Prostate gland (tissue), 2 donors: ENCODE data around the gene SPAG7. TPM values are rescaled to one million over a fixed set of nuclear protein-coding genes. Genes with fewer than 3 reads are reported as not detected.
A peak's percentile ranks its signal among the peaks of the same experiment; 100 is the strongest.

Experiments used
- DNase-seq: peaks from one replicate; pipeline ENCODE4 v3.0.0-alpha.2; 2019; ENCODE audit warnings: low spot score
- H3K27ac ChIP-seq, 2 donors: fragments of 200-600 bp; sonication (generic); 2 replicates each; pipeline ENCODE4 v1.5.1; 2017 to 2019
- H3K27me3 ChIP-seq: fragments of 200-600 bp; sonication (generic); replicated peaks from 2 replicates; pipeline ENCODE4 v1.5.1; 2019; ENCODE audit not compliant: insufficient read depth
- H3K36me3 ChIP-seq, 2 donors: fragments of 200-600 bp; sonication (generic); 1 replicate in 1 of 2; 2 replicates in 1 of 2; pipeline versions ENCODE4 v1.5.1 to v1.8.1; 2017 to 2019
- H3K4me1 ChIP-seq: fragments of 200-600 bp; sonication (generic); replicated peaks from 2 replicates; pipeline ENCODE4 v1.5.1; 2019
- H3K4me3 ChIP-seq, 2 donors: fragments of 200-600 bp; sonication (generic); 2 replicates each; pipeline ENCODE4 v1.5.1; 2017 to 2019
- H3K9me3 ChIP-seq: fragments of 200-600 bp; sonication (generic); 2 replicates; pipeline ENCODE4 v1.5.1; 2017
- POLR2A ChIP-seq: fragments of 450-650 bp; IDR thresholded peaks from one replicate; pipeline ENCODE4 v1.6.1; 2016; ENCODE audit warnings: antibody characterized with exemption, mild to moderate bottlenecking
- POLR2AphosphoS5 ChIP-seq: sonication (generic); formaldehyde crosslinking; IDR thresholded peaks from one replicate; pipeline ENCODE4 v1.6.1; 2017; ENCODE audit warnings: antibody characterized with exemption
- WGBS: methylation state at CpG from one replicate; pipeline ENCODE4 v1.1.5; 2018; 5-methylcytosine and 5-hydroxymethylcytosine counted together
- intact Hi-C: fragments of 100-400 bp; cut with DNase I; formaldehyde crosslinking; loops from one replicate; pipeline ENCODE4 v1.14.2; 2022
- total RNA-seq, 2 donors: library from RNA; depleted of rRNA; stranded (reverse); fragments of >200 nt; gene quantifications; one replicate each; pipeline ENCODE4 v1.1.0, GENCODE V29; 2016
- TF ChIP-seq, protein P1 (sequence below), 4 experiments: fragments of 200-600 bp in 2 of 4; fragments of 450-650 bp in 2 of 4; sonication (generic) in 2 of 4; IDR thresholded peaks; 1 replicate in 3 of 4; 2 replicates in 1 of 4; pipeline ENCODE4 v1.5.1; 2016 to 2019; ENCODE audit warnings: antibody characterized with exemption in 4 of 4, mild to moderate bottlenecking in 2 of 4, moderate library complexity in 2 of 4

The SPAG7 gene
- total RNA-seq, 2 donors from 2014 or later: 54.2 to 72.0 TPM

DNA sequence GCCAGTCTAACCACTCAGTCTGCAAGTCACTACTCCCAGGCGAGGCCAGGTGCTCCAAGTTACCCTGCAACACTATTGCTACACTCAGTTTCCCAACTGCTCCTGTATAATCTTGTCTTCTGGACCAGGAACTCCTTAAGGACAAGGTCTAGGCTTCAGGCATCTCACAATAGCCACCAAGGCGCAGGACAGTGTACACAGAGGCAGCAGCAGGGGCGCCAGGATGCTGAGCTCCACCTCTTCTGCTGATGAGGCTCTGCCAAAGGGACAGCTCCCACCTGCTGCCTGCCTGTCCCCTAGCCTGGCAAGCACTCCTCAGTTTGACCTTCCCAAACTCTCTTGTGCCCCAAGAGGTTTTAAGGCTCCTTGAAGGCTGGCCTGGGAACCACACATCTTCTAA lies 31.2 kb downstream of the SPAG7 start:
- intact Hi-C loops: no loop called here
- no peak overlapping the region for H3K27ac ChIP-seq
- WGBS: 88% methylated on average over 3 of the region's 3 CpGs
- TF ChIP-seq POLR2AphosphoS5: no peak
- TF ChIP-seq, protein P1, sequence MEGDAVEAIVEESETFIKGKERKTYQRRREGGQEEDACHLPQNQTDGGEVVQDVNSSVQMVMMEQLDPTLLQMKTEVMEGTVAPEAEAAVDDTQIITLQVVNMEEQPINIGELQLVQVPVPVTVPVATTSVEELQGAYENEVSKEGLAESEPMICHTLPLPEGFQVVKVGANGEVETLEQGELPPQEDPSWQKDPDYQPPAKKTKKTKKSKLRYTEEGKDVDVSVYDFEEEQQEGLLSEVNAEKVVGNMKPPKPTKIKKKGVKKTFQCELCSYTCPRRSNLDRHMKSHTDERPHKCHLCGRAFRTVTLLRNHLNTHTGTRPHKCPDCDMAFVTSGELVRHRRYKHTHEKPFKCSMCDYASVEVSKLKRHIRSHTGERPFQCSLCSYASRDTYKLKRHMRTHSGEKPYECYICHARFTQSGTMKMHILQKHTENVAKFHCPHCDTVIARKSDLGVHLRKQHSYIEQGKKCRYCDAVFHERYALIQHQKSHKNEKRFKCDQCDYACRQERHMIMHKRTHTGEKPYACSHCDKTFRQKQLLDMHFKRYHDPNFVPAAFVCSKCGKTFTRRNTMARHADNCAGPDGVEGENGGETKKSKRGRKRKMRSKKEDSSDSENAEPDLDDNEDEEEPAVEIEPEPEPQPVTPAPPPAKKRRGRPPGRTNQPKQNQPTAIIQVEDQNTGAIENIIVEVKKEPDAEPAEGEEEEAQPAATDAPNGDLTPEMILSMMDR (IDR thresholded peaks at IDR 0.05): no peak
- no peak for TF ChIP-seq POLR2A
- peaks cover 0 to 5% of the 10 kb centered on the region in 2 donors for H3K36me3 ChIP-seq
- DNase-seq: no peak
- H3K9me3 ChIP-seq: no peaks in the 10 kb centered on the region
- H3K27me3 ChIP-seq: no peaks in the 10 kb centered on the region
- H3K4me3 ChIP-seq: no peak overlapping the region
- peaks cover 15% of the 10 kb centered on the region for H3K4me1 ChIP-seq

GRCh38 chr17:4935650-4936049 lies 32.0 kb downstream of the SPAG7 start:
- DNase-seq: no peak
- H3K9me3 ChIP-seq: no peaks in the 10 kb centered on the region
- H3K4me1 ChIP-seq: peaks cover 11% of the 10 kb centered on the region
- no peaks in the 10 kb centered on the region for H3K27me3 ChIP-seq
- intact Hi-C loops: no loop called here
- H3K4me3 ChIP-seq: no peak overlapping the region
- peaks cover 0 to 5% of the 10 kb centered on the region in 2 donors for H3K36me3 ChIP-seq
- no peak overlapping the region for H3K27ac ChIP-seq
- TF ChIP-seq POLR2A (no peak), POLR2AphosphoS5 (no peak)

- WGBS: 23% methylated on average over 14 of the region's 14 CpGs
- DNase-seq: no peak
- H3K36me3 ChIP-seq: peaks cover 0 to 5% of the 10 kb centered on the region in 2 donors
- no peaks in the 10 kb centered on the region for H3K9me3 ChIP-seq
- no peak for TF ChIP-seq POLR2AphosphoS5
- TF ChIP-seq, protein P1 (IDR thresholded peaks at IDR 0.05): peak in 1 of 4 experiments; percentile 34
- H3K27ac ChIP-seq: no peak overlapping the region
- intact Hi-C loops: no loop called here
- no peak overlapping the region for H3K4me3 ChIP-seq
- H3K4me1 ChIP-seq: peaks cover 11% of the 10 kb centered on the region
- no peaks in the 10 kb centered on the region for H3K27me3 ChIP-seq
Observed at GRCh38 chr17:4934173-4934979, 33.2 kb downstream of the SPAG7 start.

DNA sequence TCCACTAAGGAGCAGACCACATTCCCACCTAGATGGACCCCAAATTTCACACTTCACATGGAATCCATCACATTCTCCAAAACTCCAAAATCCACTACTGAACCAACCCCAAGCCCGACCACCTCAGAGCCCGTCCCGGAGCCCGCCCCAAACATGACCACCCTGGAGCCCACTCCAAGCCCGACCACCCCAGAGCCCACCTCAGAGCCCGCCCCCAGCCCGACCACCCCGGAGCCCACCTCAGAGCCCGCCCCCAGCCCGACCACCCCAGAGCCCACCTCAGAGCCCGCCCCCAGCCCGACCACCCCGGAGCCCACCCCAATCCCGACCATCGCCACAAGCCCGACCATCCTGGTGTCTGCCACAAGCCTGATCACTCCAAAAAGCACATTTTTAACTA lies 34.0 kb downstream of the SPAG7 start:
- peaks cover 0 to 5% of the 10 kb centered on the region in 2 donors for H3K36me3 ChIP-seq
- DNase-seq: no peak
- intact Hi-C loops: no loop called here
- H3K9me3 ChIP-seq: no peaks in the 10 kb centered on the region
- no peaks in the 10 kb centered on the region for H3K27me3 ChIP-seq
- TF ChIP-seq, protein P1 (IDR thresholded peaks at IDR 0.05): no peak
- TF ChIP-seq POLR2A: no peak
- no peak for TF ChIP-seq POLR2AphosphoS5
- no peak overlapping the region for H3K27ac ChIP-seq
- WGBS: 79% methylated on average over 14 of the region's 16 CpGs
- peaks cover 6% of the 10 kb centered on the region for H3K4me1 ChIP-seq
- no peak overlapping the region for H3K4me3 ChIP-seq

- no peaks in the 10 kb centered on the region for H3K27me3 ChIP-seq
- H3K4me1 ChIP-seq: peaks cover 5% of the 10 kb centered on the region
- no peak for DNase-seq
- intact Hi-C loops: no loop called here
- WGBS: 91% methylated on average over 12 of the region's 12 CpGs
- peaks cover 0 to 5% of the 10 kb centered on the region in 2 donors for H3K36me3 ChIP-seq
- H3K9me3 ChIP-seq: no peaks in the 10 kb centered on the region
- TF ChIP-seq POLR2AphosphoS5 (no peak), POLR2A (no peak)
- TF ChIP-seq, protein P1 (IDR thresholded peaks at IDR 0.05): no peak
- H3K27ac ChIP-seq: no peak overlapping the region
- no peak overlapping the region for H3K4me3 ChIP-seq
Observed at GRCh38 chr17:4932756-4933155, 34.9 kb downstream of the SPAG7 start.
